Measurements from ENCODE around the gene FADS6. TPM values are rescaled to one million over a fixed set of nuclear protein-coding genes. Genes with fewer than 3 reads are reported as not detected.
"Not testable (repeated sequence)": the region's sequence is repeated elsewhere in the genome, so short reads cannot be mapped to it uniquely, and the experiment has no call there.

The FADS6 gene
- total RNA-seq, 1 experiment from 2014 or later, result not detected

DNA sequence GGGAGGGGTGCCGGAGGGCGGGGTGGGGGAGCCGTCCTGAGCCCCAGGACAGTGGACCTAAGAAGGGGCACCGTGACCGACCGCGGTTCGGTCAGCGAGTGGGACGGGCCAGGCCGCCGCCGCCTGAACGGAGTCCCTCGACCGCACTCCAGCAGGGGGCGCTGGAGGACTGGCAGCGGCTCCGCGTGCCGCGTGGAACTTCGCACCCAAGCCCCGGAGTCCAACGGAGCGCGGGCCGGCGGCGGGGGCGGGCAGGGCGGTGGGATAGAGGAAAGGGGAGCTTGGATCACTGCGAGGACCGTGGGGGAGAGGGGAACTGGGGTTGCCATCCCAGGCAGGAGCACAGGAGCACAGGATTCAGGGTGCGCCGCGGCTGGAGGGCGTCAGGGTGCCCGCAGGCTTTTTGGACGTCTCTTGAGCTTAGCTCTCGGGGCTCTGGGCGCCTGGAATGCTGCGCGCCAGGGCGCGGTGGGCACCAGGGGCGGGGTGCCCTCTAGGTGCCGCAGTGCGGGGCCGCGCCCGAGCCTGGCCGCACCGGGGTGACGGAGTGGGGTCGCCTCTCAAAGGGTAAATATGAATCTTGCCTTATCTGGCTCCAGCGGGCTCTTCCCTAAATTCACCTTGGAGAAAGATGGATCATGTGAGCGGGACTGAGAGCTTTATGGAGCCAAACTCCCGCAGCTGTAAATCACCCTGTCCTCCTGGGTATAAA is 30.3 kb upstream of the FADS6 start:
- Histone ChIP-seq H3K27me3 (peaks cover 49% of the 10 kb centered on the region), H3K4me3 (no peak overlapping the region)
- DNase-seq, result peak in 1 of 2 experiments; percentile 24

DNA sequence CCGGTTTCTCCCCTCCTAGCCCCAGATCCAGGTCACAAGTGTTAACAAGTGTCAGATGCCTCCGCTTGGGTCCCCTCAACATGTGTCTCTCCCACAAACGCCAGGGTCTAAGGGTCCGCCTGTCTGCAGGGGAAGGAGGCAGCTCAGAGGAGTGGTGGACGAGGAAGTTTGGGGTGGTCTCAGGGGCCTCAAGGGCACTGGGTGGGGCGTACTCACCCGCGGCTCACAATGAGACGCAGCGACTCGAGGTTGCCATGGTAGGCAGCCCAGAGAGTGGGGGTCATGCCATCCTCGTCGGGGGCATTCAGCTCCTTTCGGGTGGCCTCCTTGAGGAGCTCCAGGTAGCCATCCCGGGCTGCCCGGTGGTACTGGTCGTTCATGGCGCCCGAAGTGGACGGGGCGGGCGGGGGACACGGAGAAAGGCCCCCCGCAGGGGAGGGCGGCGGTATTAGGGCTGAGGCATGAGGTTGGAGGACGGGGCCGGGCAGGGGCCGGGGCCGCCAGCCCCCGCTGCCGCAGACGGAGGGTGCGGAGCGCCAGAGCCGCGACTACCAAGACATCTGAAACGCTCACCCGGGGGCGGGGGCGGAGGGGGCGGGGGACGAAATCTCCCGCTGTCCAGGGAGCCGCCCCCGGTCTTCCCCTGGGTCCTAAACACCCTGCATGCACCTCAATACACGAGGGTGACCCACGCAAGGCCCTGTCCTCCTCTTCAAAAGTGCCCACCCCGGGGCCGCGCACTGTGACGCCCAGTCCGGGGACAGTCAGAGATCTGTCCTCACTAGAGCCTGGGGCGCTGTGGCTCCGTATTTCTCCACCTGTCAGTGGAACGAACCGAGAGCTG is 29.5 kb upstream of the FADS6 start, which contains the start of gene USH1G:
Gene USH1G, minus strand, starts transcription at position 562 of the 844 bp plus-strand sequence. Its CDS starts 182 bp downstream, at position 380.
- H3K4me3 ChIP-seq, result no peak within 1 kb of the TSS
- H3K27me3 ChIP-seq, result peaks cover 49% of the 10 kb centered on the region

More for the DNA sequence above, 30.3 kb upstream of the FADS6 start:
- H3K4me1 ChIP-seq, result 0 out of 2 replicates have a peak, but pooled peaks cover 2% of the 10 kb centered on the region
- no peaks in the 10 kb centered on the region for H3K36me3 ChIP-seq
- H3K27ac ChIP-seq, result no peak overlapping the region
- no peaks in the 10 kb centered on the region for H3K9me3 ChIP-seq (replicated peaks)

DNA sequence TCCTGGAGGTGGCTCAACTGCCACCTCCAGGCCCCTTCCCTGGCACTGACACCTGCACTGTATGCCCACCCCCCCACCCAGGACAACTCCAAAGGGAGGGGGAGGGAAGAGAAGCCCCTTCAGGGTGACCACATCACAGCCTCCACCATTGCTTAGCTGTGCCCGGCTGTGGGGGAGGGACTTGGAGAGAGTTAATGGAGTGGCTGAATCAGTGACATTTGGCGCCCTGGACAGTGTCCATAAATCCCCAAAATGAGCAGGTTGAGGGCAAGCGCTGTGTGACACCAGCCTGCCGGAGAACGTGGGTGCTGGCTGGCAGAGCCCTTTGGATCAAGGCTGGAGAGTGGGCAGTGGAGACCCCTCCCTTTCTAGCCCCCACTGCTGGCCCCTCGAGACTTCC is 28.7 kb upstream of the FADS6 start:
- peaks cover 49% of the 10 kb centered on the region for H3K27me3 ChIP-seq

More for the DNA sequence above, 29.5 kb upstream of the FADS6 start, which contains the start of gene USH1G:
- peak; percentile 22 to 51 for DNase-seq
- no peak within 1 kb of the TSS for H3K27ac ChIP-seq
- no peaks in the 10 kb centered on the region for H3K9me3 ChIP-seq (replicated peaks)
- no peaks in the 10 kb centered on the region for H3K36me3 ChIP-seq
- 0 out of 2 replicates have a peak, but pooled peaks cover 2% of the 10 kb centered on the region for H3K4me1 ChIP-seq

DNA sequence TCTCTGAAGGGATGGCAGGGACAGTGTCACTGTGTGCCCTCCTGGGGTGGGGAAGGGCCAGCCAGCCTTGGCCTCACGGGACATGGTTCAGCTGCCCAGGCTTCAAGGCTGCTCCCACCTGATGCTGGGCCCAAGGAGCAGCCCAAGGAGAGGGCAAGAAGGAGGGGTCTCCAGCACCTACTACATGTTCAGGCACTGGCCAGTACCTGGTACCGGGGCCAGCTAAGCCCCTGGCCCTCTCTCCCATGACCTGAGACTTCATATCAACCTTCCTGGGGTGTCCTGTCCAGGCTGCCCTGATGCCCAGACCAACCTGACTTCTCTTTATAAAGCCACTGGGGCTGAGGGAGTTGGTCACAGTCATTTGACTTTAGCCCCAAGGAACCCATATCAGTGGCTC is 28.3 kb upstream of the FADS6 start:
- H3K9me3 ChIP-seq (replicated peaks), result no peaks in the 10 kb centered on the region
- H3K27me3 ChIP-seq, result peaks cover 45% of the 10 kb centered on the region
- DNase-seq, result no peak
- no peak overlapping the region for H3K4me3 ChIP-seq
- H3K4me1 ChIP-seq, result 0 out of 2 replicates have a peak, but pooled peaks cover 2% of the 10 kb centered on the region
- H3K36me3 ChIP-seq, result no peaks in the 10 kb centered on the region
- H3K27ac ChIP-seq, result no peak overlapping the region

More for the DNA sequence above, 28.7 kb upstream of the FADS6 start:
- H3K27ac ChIP-seq, result no peak overlapping the region
- H3K4me1 ChIP-seq, result 0 out of 2 replicates have a peak, but pooled peaks cover 2% of the 10 kb centered on the region
- no peak for DNase-seq
- no peaks in the 10 kb centered on the region for H3K36me3 ChIP-seq
- H3K4me3 ChIP-seq, result no peak overlapping the region
- H3K9me3 ChIP-seq (replicated peaks), result no peaks in the 10 kb centered on the region

DNA sequence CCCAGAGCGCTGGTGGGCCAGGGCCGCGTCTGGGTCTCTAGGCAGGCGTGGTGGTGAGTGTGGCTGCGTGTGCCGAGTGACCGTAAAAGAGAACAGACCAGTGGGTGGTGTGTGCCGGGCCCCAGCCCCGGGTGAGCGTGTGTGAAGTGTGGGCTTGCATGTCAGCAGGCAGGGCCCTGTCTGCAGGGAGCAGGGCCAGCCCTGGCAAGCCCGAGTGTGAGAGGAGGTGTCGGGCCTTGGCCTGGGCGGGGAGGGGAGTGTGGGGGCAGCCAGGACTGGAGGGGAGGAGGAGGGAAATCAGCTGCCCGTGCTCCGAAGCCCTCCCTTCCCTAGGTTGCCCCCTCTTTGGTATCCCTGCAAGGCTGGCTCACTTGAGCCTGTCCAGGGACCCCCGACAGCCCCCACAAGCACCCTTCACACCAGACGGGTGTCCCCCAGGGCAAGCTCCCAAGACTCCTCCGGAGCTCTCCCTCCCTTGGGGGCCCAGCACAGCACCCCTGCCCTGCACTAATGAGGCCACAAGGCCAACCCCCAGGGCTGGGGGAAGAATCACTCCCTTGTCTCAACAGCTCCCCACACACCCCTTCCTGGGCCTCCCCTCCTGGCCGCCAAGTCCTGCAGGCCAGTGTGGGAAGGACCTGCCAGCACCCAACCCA is 27.7 kb upstream of the FADS6 start:
- Histone ChIP-seq H3K4me1 (0 out of 2 replicates have a peak, but pooled peaks cover 2% of the 10 kb centered on the region), H3K4me3 (no peak overlapping the region), H3K36me3 (no peaks in the 10 kb centered on the region), H3K27ac (no peak overlapping the region), H3K9me3 (replicated peaks) (no peaks in the 10 kb centered on the region), H3K27me3 (peaks cover 43% of the 10 kb centered on the region)
- no peak for DNase-seq

DNA sequence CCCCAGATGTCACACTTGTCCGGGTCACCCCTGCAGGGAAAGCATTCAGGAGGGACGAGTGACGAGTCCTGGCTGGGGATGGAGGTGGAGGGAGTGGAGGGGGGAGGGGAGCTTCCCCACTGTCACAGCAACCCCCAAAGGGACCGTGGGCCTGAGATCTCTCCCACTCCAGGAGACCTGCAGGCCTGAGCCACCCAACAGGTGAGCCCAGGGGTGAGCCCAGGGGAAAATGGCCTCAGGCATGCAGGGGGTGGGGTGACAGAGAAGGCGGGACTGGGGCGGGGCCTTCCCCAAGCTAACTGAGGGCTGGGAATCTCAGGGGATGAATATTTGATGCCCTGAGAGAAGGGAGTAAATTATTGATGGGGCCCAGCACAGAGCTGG is 27.2 kb upstream of the FADS6 start:
- no peak overlapping the region for H3K27ac ChIP-seq
- H3K4me3 ChIP-seq, result no peak overlapping the region
- DNase-seq, result peak in 1 of 2 experiments; percentile 25
- H3K9me3 ChIP-seq (replicated peaks), result no peaks in the 10 kb centered on the region
- H3K27me3 ChIP-seq, result peaks cover 38% of the 10 kb centered on the region
- 0 out of 2 replicates have a peak, but pooled peaks cover 2% of the 10 kb centered on the region for H3K4me1 ChIP-seq
- no peaks in the 10 kb centered on the region for H3K36me3 ChIP-seq

DNA sequence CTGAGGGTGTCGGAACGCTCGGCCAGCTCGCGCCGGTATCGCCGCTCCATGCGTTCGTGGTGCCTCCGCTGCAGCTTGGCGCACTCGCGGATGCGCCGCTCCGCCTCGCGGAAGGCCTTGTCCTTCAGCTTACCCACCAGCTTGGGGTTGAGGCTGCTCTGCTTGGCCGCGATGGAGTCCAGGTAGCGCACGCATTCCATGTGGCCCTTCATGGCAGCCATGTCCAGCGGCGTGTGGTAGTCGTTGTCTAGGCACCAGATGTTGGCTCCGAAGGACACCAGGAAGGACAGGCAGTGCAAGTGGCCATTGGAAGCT is 26.8 kb upstream of the FADS6 start:
- H3K27me3 ChIP-seq, result peaks cover 34% of the 10 kb centered on the region
- 0 out of 2 replicates have a peak, but pooled peaks cover 2% of the 10 kb centered on the region for H3K4me1 ChIP-seq
- no peak for DNase-seq
- H3K27ac ChIP-seq, result no peak overlapping the region
- H3K9me3 ChIP-seq (replicated peaks), result no peaks in the 10 kb centered on the region
- no peak overlapping the region for H3K4me3 ChIP-seq
- no peaks in the 10 kb centered on the region for H3K36me3 ChIP-seq

DNA sequence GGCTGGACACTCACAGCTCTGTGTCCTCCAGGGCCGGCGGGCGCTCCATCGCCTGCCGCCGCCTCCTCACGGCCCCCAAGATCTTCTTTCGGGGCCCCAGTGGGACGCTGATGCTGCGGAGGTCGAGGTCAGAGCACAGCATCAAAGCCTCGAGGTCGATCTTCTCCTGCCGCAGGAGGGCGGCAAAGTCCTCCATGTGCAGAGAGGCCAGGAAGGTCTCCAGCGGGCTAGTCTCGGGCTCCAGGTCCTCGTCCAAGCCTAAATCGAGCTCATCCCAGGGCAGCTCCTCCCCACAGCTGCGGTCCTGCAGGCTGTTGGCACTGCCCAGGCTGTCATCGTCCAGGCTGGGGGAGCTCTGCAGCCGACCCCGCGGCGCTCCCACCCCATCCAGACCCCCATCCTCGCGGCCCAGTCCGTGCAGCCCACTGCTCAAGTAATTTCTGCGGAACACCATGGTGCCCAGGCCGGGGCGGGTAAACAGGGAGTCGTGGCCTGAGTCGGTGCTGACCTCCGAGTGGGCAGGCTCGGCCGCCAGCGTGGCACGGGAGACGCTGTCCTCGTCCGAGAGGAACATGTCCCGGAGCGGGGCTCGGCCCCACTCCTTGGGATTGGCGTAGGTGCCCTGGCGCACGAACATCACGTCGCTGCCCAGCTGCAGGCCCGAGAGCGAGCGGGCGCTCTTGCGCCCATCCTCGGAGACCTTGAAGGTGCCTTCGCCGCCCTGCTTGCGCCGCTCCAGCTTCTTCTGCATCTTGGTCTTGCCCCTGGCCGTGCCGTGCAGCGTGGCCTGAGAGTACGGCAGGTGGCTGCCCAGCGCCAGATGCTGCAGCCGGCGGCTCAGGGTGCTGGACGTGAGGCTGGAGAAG is 26.2 kb upstream of the FADS6 start:
- H3K4me3 ChIP-seq, result no peak overlapping the region
- H3K27me3 ChIP-seq, result peaks cover 32% of the 10 kb centered on the region
- H3K4me1 ChIP-seq, result 0 out of 2 replicates have a peak, but pooled peaks cover 2% of the 10 kb centered on the region
- no peaks in the 10 kb centered on the region for H3K9me3 ChIP-seq (replicated peaks)
- no peaks in the 10 kb centered on the region for H3K36me3 ChIP-seq
- DNase-seq, result peak in 1 of 2 experiments; percentile 31
- no peak overlapping the region for H3K27ac ChIP-seq

DNA sequence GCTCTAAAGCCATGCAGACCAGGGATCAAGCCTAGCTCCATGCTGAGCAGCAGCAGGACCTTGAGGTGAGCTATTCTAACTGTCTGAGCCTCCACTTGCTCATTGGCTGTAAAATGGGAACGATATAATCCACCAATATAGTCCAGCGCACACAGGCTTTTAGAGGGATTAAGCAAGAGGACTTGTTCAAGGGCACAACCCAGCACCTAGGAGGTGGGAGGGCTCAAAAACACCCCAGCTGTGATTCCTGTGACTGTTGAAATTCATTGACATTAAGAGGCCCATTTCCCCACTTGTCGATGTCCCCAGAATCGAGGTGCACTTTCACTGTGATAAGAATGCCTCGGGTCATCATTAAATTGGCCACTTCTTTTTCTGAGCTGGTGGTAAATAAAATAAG is 25.5 kb upstream of the FADS6 start:
- Histone ChIP-seq H3K36me3 (no peaks in the 10 kb centered on the region), H3K27me3 (peaks cover 24% of the 10 kb centered on the region)

DNA sequence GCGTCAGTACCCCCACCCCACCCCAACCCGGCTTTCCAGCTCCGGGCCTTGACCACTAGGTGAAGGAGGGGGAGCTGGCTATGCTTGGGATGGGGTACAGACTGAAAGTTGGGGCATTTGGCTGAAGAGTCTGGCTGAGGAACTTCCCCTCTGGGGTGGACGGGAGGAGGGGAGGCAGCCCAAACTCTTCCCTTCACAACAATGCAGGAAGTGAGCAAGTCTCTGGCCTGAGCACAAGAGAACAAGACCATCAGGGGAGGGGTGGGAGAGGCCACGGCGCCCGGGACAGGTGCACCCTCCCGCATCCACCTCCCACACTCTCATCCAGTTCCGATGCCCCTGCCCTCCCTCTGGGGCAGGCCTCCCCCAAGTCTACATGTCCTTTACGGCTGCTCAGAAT is 24.0 kb upstream of the FADS6 start:
- Histone ChIP-seq H3K36me3 (no peaks in the 10 kb centered on the region), H3K27me3 (peaks cover 18% of the 10 kb centered on the region), H3K27ac (no peak overlapping the region), H3K4me3 (no peak overlapping the region), H3K9me3 (replicated peaks) (0 out of 2 replicates have a peak, but pooled peaks cover 3% of the 10 kb centered on the region), H3K4me1 (no peaks in the 10 kb centered on the region)
- no peak for DNase-seq

More for the DNA sequence above, 25.5 kb upstream of the FADS6 start:
- no peaks in the 10 kb centered on the region for H3K9me3 ChIP-seq (replicated peaks)
- H3K4me3 ChIP-seq, result no peak overlapping the region
- H3K27ac ChIP-seq, result no peak overlapping the region
- no peak for DNase-seq
- H3K4me1 ChIP-seq, result 0 out of 2 replicates have a peak, but pooled peaks cover 2% of the 10 kb centered on the region

DNA sequence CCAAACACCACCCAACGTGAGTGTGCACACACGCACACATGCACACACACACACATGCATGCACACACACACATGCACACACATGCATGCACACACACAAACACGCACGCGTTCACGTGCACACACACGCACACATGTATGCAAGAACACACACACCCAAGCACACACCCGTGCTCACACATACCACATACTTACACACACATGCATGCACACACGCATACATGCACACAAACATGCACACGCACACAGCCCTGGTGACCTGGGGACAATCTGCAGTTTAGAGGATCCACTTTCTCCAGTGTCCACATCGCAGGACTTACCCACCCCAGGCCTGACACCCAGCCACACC is 23.4 kb upstream of the FADS6 start:
- H3K4me1 ChIP-seq, result no peaks in the 10 kb centered on the region
- H3K27me3 ChIP-seq, result peaks cover 15% of the 10 kb centered on the region

DNA sequence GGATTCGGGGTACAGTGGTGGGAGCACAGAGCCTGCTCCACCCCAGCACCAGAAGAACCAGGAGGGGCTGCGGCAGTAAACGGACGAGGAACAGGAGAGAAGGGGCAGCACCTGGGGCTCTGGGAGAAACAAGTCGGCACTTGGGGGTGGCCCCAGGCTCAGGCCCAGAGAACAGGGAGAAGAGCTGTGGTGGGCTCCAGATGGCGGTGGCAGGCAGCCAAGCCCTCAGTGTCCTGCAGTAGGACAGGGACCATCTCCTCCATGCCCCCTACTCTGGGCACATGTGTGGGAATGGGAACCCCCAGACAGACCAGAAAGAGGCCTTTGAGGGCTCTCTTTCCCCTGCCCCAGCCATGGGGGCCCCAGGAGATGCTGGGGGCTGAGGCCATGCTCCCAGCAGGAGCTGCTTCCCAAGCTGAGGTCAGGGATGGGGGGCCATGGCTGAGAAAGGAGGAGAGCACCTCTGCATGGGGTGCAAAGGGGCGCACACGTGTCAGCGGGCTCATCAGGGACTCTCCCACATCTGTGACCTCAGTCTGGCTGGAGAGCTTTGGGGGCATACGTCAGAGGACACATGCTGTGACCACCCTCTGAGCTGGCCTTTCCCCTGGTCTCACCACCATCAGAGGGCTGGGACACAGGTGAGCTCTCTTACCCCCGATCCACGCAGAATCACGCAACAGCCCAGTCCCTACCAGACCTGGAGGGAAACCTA is 22.9 kb upstream of the FADS6 start:
- Histone ChIP-seq H3K27me3 (peaks cover 10% of the 10 kb centered on the region), H3K36me3 (no peaks in the 10 kb centered on the region), H3K27ac (no peak overlapping the region), H3K4me3 (no peak overlapping the region), H3K4me1 (no peaks in the 10 kb centered on the region), H3K9me3 (replicated peaks) (0 out of 2 replicates have a peak, but pooled peaks cover 3% of the 10 kb centered on the region)
- no peak for DNase-seq

More for the DNA sequence above, 23.4 kb upstream of the FADS6 start:
- Histone ChIP-seq H3K36me3 (no peaks in the 10 kb centered on the region), H3K9me3 (replicated peaks) (0 out of 2 replicates have a peak, but pooled peaks cover 3% of the 10 kb centered on the region), H3K4me3 (no peak overlapping the region), H3K27ac (no peak overlapping the region)
- DNase-seq, result no peak

DNA sequence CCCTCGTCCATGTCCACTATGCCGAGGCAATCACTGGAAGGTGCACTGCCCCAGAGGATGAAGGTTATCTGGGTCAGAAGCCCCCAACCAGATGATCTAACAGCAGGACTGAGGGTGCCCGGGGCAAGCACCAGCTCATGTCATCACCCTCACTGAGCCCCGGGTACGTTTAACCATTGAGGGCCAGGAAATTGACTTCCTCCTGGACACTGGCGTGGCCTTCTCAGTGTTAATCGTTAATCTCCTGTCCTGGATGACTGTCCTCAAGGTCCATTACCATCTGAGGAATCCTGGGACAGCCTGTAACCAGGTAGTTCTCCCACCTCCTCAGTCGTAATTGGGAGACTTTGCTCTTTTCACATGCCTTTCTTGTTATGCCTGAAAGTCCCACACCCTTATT is 18.0 kb upstream of the FADS6 start:
- H3K27ac ChIP-seq; H3K9me3 ChIP-seq (replicated peaks); DNase-seq; H3K4me1 ChIP-seq; H3K36me3 ChIP-seq; H3K4me3 ChIP-seq: not testable (repeated sequence)
- H3K27me3 ChIP-seq, result peaks cover 22% of the 10 kb centered on the region
